GM12878 (cell line): Measurements from ENCODE around the gene FBXO7. TPM values are rescaled to one million over a fixed set of nuclear protein-coding genes. Genes with fewer than 3 reads are reported as not detected.

Experiments used
- ATAC-seq: fragments of 200-7000 bp; cut with Tn5 transposase; 3 replicates; pipeline ENCODE4 v1.9.1; 2020; ENCODE audit warnings: mild to moderate bottlenecking, moderate library complexity
- BruUV-seq: library from RNA; stranded (reverse); fragments of 400-500 nt; replicated peaks from 2 replicates; lab custom pipeline; 2021; lab: Mats Ljungman, UMichigan
- CTCF ChIA-PET: fragments of 300-600 bp; sonication (Branson Sonifier 250); formaldehyde crosslinking; extraction: SDS; loops from one replicate; lab custom pipeline; 2021; ENCODE audit warnings: inconsistent platforms; lab: Yijun Ruan, JAX
- POLR2A ChIA-PET: fragments of 350-600 bp; formaldehyde crosslinking; extraction: SDS; loops from one replicate; lab custom pipeline; 2021; ENCODE audit warnings: inconsistent platforms; lab: Charles Lee
- RAD21 ChIA-PET: fragments of 300-600 bp; sonication (Branson Sonifier 250); formaldehyde crosslinking; loops from one replicate; lab custom pipeline; 2023; ENCODE audit warnings: antibody characterized with exemption; ENCODE audit not compliant: unreplicated experiment; lab: Charles Lee
- SMC1A ChIA-PET: fragments of 300-600 bp; sonication (Branson Sonifier 250); formaldehyde crosslinking; loops from one replicate; lab custom pipeline; 2023; ENCODE audit not compliant: unreplicated experiment, uncharacterized antibody; lab: Charles Lee
- DNase-seq: peaks from one replicate; pipeline ENCODE4 v3.0.0-alpha.2; 2011; ENCODE audit warnings: low read depth, low spot score
- FAIRE-seq: peaks from 3 replicates; lab custom pipeline; 2011; peaks lifted over from hg19 to GRCh38; lab: Jason Lieb, UNC
- H2AFZ ChIP-seq: 2 replicates; pipeline ENCODE4 v1.6.0; 2011; ENCODE audit warnings: low read depth, low read length, control low read depth; ENCODE audit not compliant: control insufficient read depth
- H3K27ac ChIP-seq: 2 replicates; pipeline ENCODE4 v1.5.1; 2011; ENCODE audit warnings: control low read depth; ENCODE audit not compliant: control insufficient read depth, insufficient read depth
- H3K27me3 ChIP-seq, 2 experiments: replicated peaks in 1 of 2; 2 replicates each; pipeline versions ENCODE4 v1.6.0 to v1.6.1; 2011; ENCODE audit warnings: low read length in 1 of 2; ENCODE audit not compliant: control insufficient read depth in 2 of 2, insufficient read depth in 2 of 2
- H3K36me3 ChIP-seq, 2 experiments: 2 replicates each; pipeline ENCODE4 v1.5.1; 2011; ENCODE audit warnings: low read length in 1 of 2; ENCODE audit not compliant: control insufficient read depth in 2 of 2, insufficient read depth in 2 of 2
- H3K4me1 ChIP-seq: 2 replicates; pipeline ENCODE4 v1.6.1; 2011; ENCODE audit warnings: mild to moderate bottlenecking, low read length, moderate library complexity, mixed read lengths; ENCODE audit not compliant: control insufficient read depth, insufficient read depth
- H3K4me2 ChIP-seq: 2 replicates; pipeline ENCODE4 v1.6.0; 2011; ENCODE audit warnings: control low read depth; ENCODE audit not compliant: control insufficient read depth, insufficient read depth
- H3K4me3 ChIP-seq: fragments of 200-600 bp; sonication (generic); 2 replicates; pipeline ENCODE4 v1.5.1; 2016
- H3K79me2 ChIP-seq: 2 replicates; pipeline ENCODE4 v1.6.0; 2011; ENCODE audit warnings: low read length; ENCODE audit not compliant: control insufficient read depth, insufficient read depth
- H3K9ac ChIP-seq: 2 replicates; pipeline ENCODE4 v1.8.0; 2011; ENCODE audit warnings: low read length, control low read depth, mixed read lengths; ENCODE audit not compliant: control insufficient read depth, insufficient read depth
- H3K9me3 ChIP-seq: replicated peaks from 3 replicates; pipeline ENCODE4 v1.5.1; 2011; ENCODE audit warnings: mild to moderate bottlenecking, low read length; ENCODE audit not compliant: control insufficient read depth, insufficient read depth
- H4K20me1 ChIP-seq: 2 replicates; pipeline ENCODE4 v1.6.0; 2011; ENCODE audit not compliant: control insufficient read depth, insufficient read depth
- BMI1 ChIP-seq: fragments of 450-650 bp; IDR thresholded peaks from 2 replicates; pipeline ENCODE4 v1.6.1; 2016; ENCODE audit warnings: mild to moderate bottlenecking, moderate library complexity, borderline replicate concordance
- HDAC6 ChIP-seq: fragments of 200-600 bp; sonication (generic); IDR thresholded peaks from one replicate; pipeline ENCODE4 v1.8.0; 2017; ENCODE audit warnings: antibody characterized with exemption; ENCODE audit not compliant: unreplicated experiment
- ZBTB4 ChIP-seq: fragments of 450-650 bp; formaldehyde crosslinking; IDR thresholded peaks from 2 replicates; pipeline ENCODE4 v1.4.0; 2022; ENCODE audit warnings: mild to moderate bottlenecking, moderate library complexity
- WGBS: methylation state at CpG from one replicate; pipeline ENCODE4 v1.1.6; 2016; ENCODE audit warnings: low lambda C conversion rate; ENCODE audit not compliant: insufficient replicate concordance, insufficient coverage; ENCODE audit errors: missing lambda C conversion rate; 5-methylcytosine and 5-hydroxymethylcytosine counted together
- in situ Hi-C: fragments of 300-500 bp; cut with MboI; formaldehyde crosslinking; loops from 9 replicates; pipeline ENCODE4 v1.14.3; 2018; ENCODE audit warnings: mixed read lengths
- intact Hi-C: fragments of 100-400 bp; cut with micrococcal nuclease; formaldehyde crosslinking; loops from one replicate; pipeline ENCODE4 v1.14.2; 2022; ENCODE audit not compliant: unreplicated experiment
- polyA plus RNA-seq, 11 experiments: library from polyadenylated mRNA; depleted of rRNA in 4 of 11; unstranded in 6 of 11; stranded (reverse) in 5 of 11; fragments of >200 nt; fragmentation: Nextera tagmentation in 4 of 11; fragmentation: Illumina TruSeq in 1 of 11; extraction: Ambion mirVana in 4 of 11; extraction: Trizol in 1 of 11; gene quantifications; 1 replicate in 1 of 11; 2 replicates in 10 of 11; pipeline versions ENCODE4 v1.2.1 to v1.2.3, GENCODE V29; 2011 to 2016; ENCODE audit warnings: inconsistent platforms in 2 of 11, missing spikeins in 2 of 11, low read depth in 1 of 11
- total RNA-seq, 4 experiments: library from RNA; depleted of rRNA in 3 of 4; stranded (reverse); fragments of >200 nt in 3 of 4; fragmentation: Illumina TruSeq in 1 of 4; extraction: Trizol in 1 of 4; gene quantifications; 2 replicates each; pipeline versions ENCODE4 v1.2.1 to v1.2.3, GENCODE V29; 2013 to 2021

Gene FBXO7
- total and polyA plus RNA-seq, 10 of the 15 experiments (the other 5 are each of a cell fraction or from before 2014, with no cell fraction given), result 37.3 to 192 (median 110) TPM

- WGBS, result 77% methylated on average over 9 of the region's 9 CpGs
- Histone ChIP-seq H3K9me3 (no peaks in the 10 kb centered on the region), H3K4me3 (no peak overlapping the region), H3K4me1 (no peaks in the 10 kb centered on the region), H3K27ac (no peak overlapping the region), H3K27me3 (no peaks in the 10 kb centered on the region), H3K9ac (no peak overlapping the region)
- intact Hi-C loops, result no loop called here
- ChIA-PET POLR2A (no interaction called here), SMC1A (no interaction called here), CTCF (no interaction called here), RAD21 (no interaction called here)
- DNase-seq (no peak), ATAC-seq (no peak)
- no peak for TF ChIP-seq BMI1
- TF ChIP-seq HDAC6, result no peak
- no peak for TF ChIP-seq ZBTB4 (CRISPR knock-in tag)
- TF ChIP-seq, all 136 proteins: peak for 0
- BruUV-seq, result no TSS peak
- peaks cover 4 to 11% of the 10 kb centered on the region in 2 experiments; a peak in 3 of 4 replicates for H3K36me3 ChIP-seq
- no peak overlapping the region for H2AFZ ChIP-seq
- no peak overlapping the region for H3K4me2 ChIP-seq
- in situ Hi-C loops, result no loop called here
- no peak for FAIRE-seq
- no peaks in the 10 kb centered on the region for H4K20me1 ChIP-seq
- no peaks in the 10 kb centered on the region for H3K79me2 ChIP-seq
Observed at GRCh38 chr22:32501836-32502752, 27.5 kb downstream of the FBXO7 start.
